Adipose tissue (tissue), 3 donors: ENCODE data around the gene C18orf63. TPM values are rescaled to one million over a fixed set of nuclear protein-coding genes. Genes with fewer than 3 reads are reported as not detected.
"Not testable (repeated sequence)": the region's sequence is repeated elsewhere in the genome, so short reads cannot be mapped to it uniquely, and the experiment has no call there.

Experiments used
- H3K27ac ChIP-seq: one replicate; pipeline ENCODE4 v1.5.1; 2013; ENCODE audit warnings: low read depth, low read length
- WGBS, 3 donors: extraction: QIAGEN DNeasy Blood & Tissue Kit; methylation state at CpG; one replicate each; pipeline ENCODE4 v1.1.7; 2013; 5-methylcytosine and 5-hydroxymethylcytosine counted together
- polyA plus RNA-seq, 3 donors: library from polyadenylated mRNA; stranded (reverse); fragments of 200-250 nt; gene quantifications; one replicate each; pipeline ENCODE4 v1.2.3, GENCODE V29; 2013
- donor health status: healthy with polysubstance abuse.
- donor health status: Bipolar disorder and iron deficiency.
- donor health status: healthy.

The C18orf63 gene
- polyA plus RNA-seq, 3 donors: 0.01 TPM; not detected in 2

GRCh38 chr18:74310411-74310810 is 5.2 kb upstream of the C18orf63 start:
- no peak overlapping the region for H3K27ac ChIP-seq
- 34 to 75% (median 44%) methylated on average over 3 of the region's 3 CpGs for whole genome bisulfite sequencing, 3 donors

- WGBS, 3 donors: 55 to 93% (median 67%) methylated on average over 1 of the region's 1 CpG
- no peak overlapping the region for H3K27ac ChIP-seq
Observed at GRCh38 chr18:74311000-74311399, 4.6 kb upstream of the C18orf63 start.

GRCh38 chr18:74314759-74315463 is 728 bp upstream of the C18orf63 start:
- H3K27ac ChIP-seq: no peak overlapping the region
- WGBS, 3 donors: 81 to 86% (median 84%) methylated on average over 22 of the region's 22 CpGs

GRCh38 chr18:74316257-74317170 is 875 bp downstream of the C18orf63 start:
- H3K27ac ChIP-seq: no peak overlapping the region
- 82 to 89% (median 83%) methylated on average over 29 of the region's 29 CpGs for WGBS, 3 donors

GRCh38 chr18:74326231-74326630 is 10.6 kb downstream of the C18orf63 start:
- WGBS, 3 donors: 46 to 90% (median 69%) methylated on average over 2 of the region's 2 CpGs
- H3K27ac ChIP-seq: no peak overlapping the region

GRCh38 chr18:74326791-74327190 is 11.2 kb downstream of the C18orf63 start:
- WGBS, 3 donors: 82 to 95% (median 94%) methylated on average over 3 of the region's 3 CpGs
- H3K27ac ChIP-seq: not testable (repeated sequence)

GRCh38 chr18:74328206-74328605 is 12.6 kb downstream of the C18orf63 start:
- no peak overlapping the region for H3K27ac ChIP-seq
- 65 to 83% (median 82%) methylated on average over 2 of the region's 2 CpGs for WGBS, 3 donors

GRCh38 chr18:74329688-74330205 is 14.1 kb downstream of the C18orf63 start:
- WGBS, 3 donors: 58 to 85% (median 81%) methylated on average over 1 of the region's 1 CpG
- no peak overlapping the region for H3K27ac ChIP-seq

- 65 to 72% (median 67%) methylated on average over 2 of the region's 2 CpGs for WGBS, 3 donors
Observed at GRCh38 chr18:74331404-74331803, 15.8 kb downstream of the C18orf63 start.

GRCh38 chr18:74333091-74333490 is 17.5 kb downstream of the C18orf63 start:
- WGBS, 3 donors: 40 to 54% (median 50%) methylated on average over 1 of the region's 1 CpG
- no peak overlapping the region for H3K27ac ChIP-seq

More at GRCh38 chr18:74331404-74331803, 15.8 kb downstream of the C18orf63 start:
- no peak overlapping the region for H3K27ac ChIP-seq

- no peak overlapping the region for H3K27ac ChIP-seq
Observed at GRCh38 chr18:74334242-74334893, 18.7 kb downstream of the C18orf63 start.

- no peak overlapping the region for H3K27ac ChIP-seq
Observed at GRCh38 chr18:74336656-74337055, 21.0 kb downstream of the C18orf63 start.

GRCh38 chr18:74337155-74337911 is 21.7 kb downstream of the C18orf63 start:
- WGBS, 3 donors: 55 to 87% (median 87%) methylated on average over 5 of the region's 5 CpGs
- H3K27ac ChIP-seq: no peak overlapping the region

- no peak overlapping the region for H3K27ac ChIP-seq
- WGBS, 3 donors: 84 to 100% (median 90%) methylated on average over 1 of the region's 1 CpG
Observed at GRCh38 chr18:74337912-74338309, 22.3 kb downstream of the C18orf63 start.

GRCh38 chr18:74342416-74343043 is 26.9 kb downstream of the C18orf63 start:
- no peak overlapping the region for H3K27ac ChIP-seq
- WGBS, 3 donors: 15 to 18% (median 17%) methylated on average over 4 of the region's 4 CpGs

- H3K27ac ChIP-seq: no peak overlapping the region
Observed at GRCh38 chr18:74346206-74346605, 30.6 kb downstream of the C18orf63 start.

GRCh38 chr18:74348581-74348980 is 32.9 kb downstream of the C18orf63 start:
- 36 to 77% (median 71%) methylated on average over 2 of the region's 2 CpGs for WGBS, 3 donors
- H3K27ac ChIP-seq: no peak overlapping the region

- 20 to 76% (median 35%) methylated on average over 1 of the region's 1 CpG for WGBS, 3 donors
- H3K27ac ChIP-seq: no peak overlapping the region
Observed at GRCh38 chr18:74351354-74351753, 35.7 kb downstream of the C18orf63 start.
